DMS114 treated with DMSO at 0.1 percent for 48 hours (cell line): ENCODE results near the gene GPR55.

Experiments used
- DNase-seq: peaks from one replicate; lab custom pipeline; 2025; ENCODE audit not compliant: unreplicated experiment; lab: John Stamatoyannopoulos, UW

GPR55 gene

GRCh38 chr2:230935130-230935430, 10.0 kb upstream of the GPR55 start:
- no peak for DNase-seq

- DNase-seq, result no peak
These were observed 9.4 kb upstream of the GPR55 start for GRCh38 chr2:230934231-230935129.

GRCh38 chr2:230933521-230934180, 8.6 kb upstream of the GPR55 start:
- no peak for DNase-seq

- no peak for DNase-seq
These were observed 7.8 kb upstream of the GPR55 start for GRCh38 chr2:230932556-230933511.

GRCh38 chr2:230931556-230932231, 6.7 kb upstream of the GPR55 start:
- no peak for DNase-seq

- no peak for DNase-seq
These were observed 6.0 kb upstream of the GPR55 start for GRCh38 chr2:230930928-230931555.

- no peak for DNase-seq
These were observed 5.2 kb upstream of the GPR55 start for GRCh38 chr2:230930149-230930780.

GRCh38 chr2:230929381-230930148, 4.5 kb upstream of the GPR55 start:
- DNase-seq, result no peak

- DNase-seq, result no peak
These were observed 3.8 kb upstream of the GPR55 start for GRCh38 chr2:230928701-230929380.

- DNase-seq, result no peak
These were observed 2.8 kb upstream of the GPR55 start for GRCh38 chr2:230927711-230928341.

- no peak for DNase-seq
These were observed 1.1 kb upstream of the GPR55 start for GRCh38 chr2:230925879-230926765.

GRCh38 chr2:230925443-230925878, 419 bp upstream of the GPR55 start:
- DNase-seq, result no peak

- DNase-seq, result no peak
These were observed 961 bp downstream of the GPR55 start for GRCh38 chr2:230924092-230924469.

GRCh38 chr2:230922951-230923717, 1.9 kb downstream of the GPR55 start:
- no peak for DNase-seq

GRCh38 chr2:230921806-230922595, 3.0 kb downstream of the GPR55 start:
- DNase-seq, result no peak

GRCh38 chr2:230920167-230920566, 4.9 kb downstream of the GPR55 start:
- no peak for DNase-seq
